K562 (cell line): Measurements from ENCODE around the gene UQCRH. TPM values are rescaled to one million over a fixed set of nuclear protein-coding genes. Genes with fewer than 3 reads are reported as not detected.

Experiments used
- C11orf30 ChIP-seq: fragments of 450-650 bp; IDR thresholded peaks from 2 replicates; pipeline ENCODE4 v1.6.1; 2016; ENCODE audit warnings: low read depth, mild to moderate bottlenecking
- CSDE1 ChIP-seq, 2 experiments: fragments of 450-650 bp; IDR thresholded peaks; 2 replicates each; pipeline ENCODE4 v1.6.1; 2016; ENCODE audit warnings: mild to moderate bottlenecking in 1 of 2
- DEAF1 ChIP-seq: fragments of 450-650 bp; formaldehyde crosslinking; IDR thresholded peaks from 2 replicates; pipeline ENCODE4 v1.4.0; 2020; ENCODE audit warnings: mild to moderate bottlenecking, moderate library complexity
- GTF2B ChIP-seq: IDR thresholded peaks from 2 replicates; pipeline ENCODE4 v1.6.1; 2011; ENCODE audit not compliant: insufficient read length; ENCODE audit errors: extremely low read depth
- HMG20A ChIP-seq: fragments of 450-650 bp; formaldehyde crosslinking; conservative IDR thresholded peaks from 2 replicates; pipeline ENCODE4 v1.4.0; 2020; ENCODE audit warnings: mild to moderate bottlenecking, mixed read lengths
- IFI16 ChIP-seq: fragments of 250-450 bp; sonication (Bioruptor Pico); IDR thresholded peaks from 2 replicates; pipeline ENCODE4 v2.1.2; 2022; ENCODE audit warnings: mild to moderate bottlenecking, inconsistent platforms
- L3MBTL2 ChIP-seq: fragments of 450-650 bp; IDR thresholded peaks from 2 replicates; pipeline ENCODE4 v1.6.1; 2016; ENCODE audit warnings: mild to moderate bottlenecking, moderate library complexity
- MGA ChIP-seq: fragments of 450-650 bp; IDR thresholded peaks from 2 replicates; pipeline ENCODE4 v1.6.1; 2016; ENCODE audit warnings: mild to moderate bottlenecking, moderate library complexity
- POLR2AphosphoS2 ChIP-seq: IDR thresholded peaks from 2 replicates; pipeline ENCODE4 v1.6.1; 2012; ENCODE audit warnings: low read length, improper control_type of control experiment
- SMARCC2 ChIP-seq: fragments of 450-650 bp; IDR thresholded peaks from 2 replicates; pipeline ENCODE4 v1.6.1; 2017; ENCODE audit warnings: antibody characterized with exemption, moderate library complexity, mild to moderate bottlenecking, low read depth
- SP1 ChIP-seq: sonication (generic); formaldehyde crosslinking; IDR thresholded peaks from 2 replicates; pipeline ENCODE4 v1.8.1; 2022; ENCODE audit warnings: mild to moderate bottlenecking, missing genetic modification reagents
- SREBF2 ChIP-seq: sonication (generic); formaldehyde crosslinking; IDR thresholded peaks from 2 replicates; pipeline ENCODE4 v1.4.0; 2020; ENCODE audit warnings: mild to moderate bottlenecking, missing genetic modification reagents
- TAF7 ChIP-seq: fragments of 450-650 bp; IDR thresholded peaks from 2 replicates; pipeline ENCODE4 v1.6.1; 2016; ENCODE audit warnings: missing genetic modification characterization, missing compliant biosample characterization
- WHSC1 ChIP-seq: IDR thresholded peaks from one replicate; pipeline ENCODE4 v1.6.1; 2012; ENCODE audit warnings: low read length, control low read depth, inconsistent platforms
- polyA plus RNA-seq, 8 experiments: library from polyadenylated mRNA; depleted of rRNA in 4 of 8; stranded (reverse) in 5 of 8; unstranded in 3 of 8; fragments of >200 nt; fragmentation: Nextera tagmentation in 2 of 8; fragmentation: Illumina TruSeq in 1 of 8; extraction: Ambion mirVana in 2 of 8; extraction: Trizol in 1 of 8; gene quantifications; 2 replicates each; pipeline versions ENCODE4 v1.2.1 to v1.2.3, GENCODE V29; 2011 to 2014; ENCODE audit warnings: inconsistent platforms in 1 of 8, missing spikeins in 1 of 8
- total RNA-seq, 7 experiments: library from RNA; depleted of rRNA in 6 of 7; stranded (reverse); fragments of >200 nt in 6 of 7; fragmentation: Illumina TruSeq in 2 of 7; extraction: Trizol in 2 of 7; gene quantifications; 2 replicates each; pipeline versions ENCODE4 v1.2.1 to v1.2.3, GENCODE V29; 2011 to 2021; ENCODE audit warnings: low replicate concordance in 1 of 7

UQCRH gene
- total and polyA plus RNA-seq, 9 of the 15 experiments (the other 6 are each of a cell fraction or from before 2014, with no cell fraction given): 1,267 to 5,184 (median 2,410) TPM

GRCh38 chr1:46289134-46289494 is 14.4 kb upstream of the UQCRH start (continued):
- TF ChIP-seq WHSC1: no peak
- no peak for TF ChIP-seq SREBF2 (CRISPR knock-in tag)
- TF ChIP-seq MGA: peak; percentile 67
- no peak for TF ChIP-seq GTF2B
- peak; percentile 52; the same call in 1 of the 2 replicates for TF ChIP-seq L3MBTL2
- TF ChIP-seq POLR2AphosphoS2: no peak
- no peak for TF ChIP-seq TAF7 (tag)
- no peak for TF ChIP-seq SP1 (CRISPR knock-in tag)
- TF ChIP-seq CSDE1 (IDR thresholded peaks at IDR 0.05): no peak
- TF ChIP-seq DEAF1 (CRISPR knock-in tag): no peak
- TF ChIP-seq SMARCC2: no peak
- peak; percentile 23; the same call in 1 of the 2 replicates for TF ChIP-seq C11orf30
- no peak for TF ChIP-seq HMG20A (CRISPR knock-in tag)
- TF ChIP-seq IFI16 (CRISPR knock-in tag): no peak
